ENCODE results near the gene FUT8.
"Not testable (repeated sequence)": the region's sequence is repeated elsewhere in the genome, so short reads cannot be mapped to it uniquely, and the experiment has no call there.

Gene FUT8

GRCh38 chr14:65704850-65705249 is 292.3 kb downstream of the FUT8 start:
- no peaks in the 10 kb centered on the region for H3K27me3 ChIP-seq (ENCODE audit: control insufficient read depth, insufficient read depth, low read length)
- no peak overlapping the region for H2AFZ ChIP-seq

GRCh38 chr14:65709576-65709975 is 297.0 kb downstream of the FUT8 start:
- Histone ChIP-seq H3K4me2 (ENCODE audit: low read length) (no peak overlapping the region), H3K36me3 (ENCODE audit: control insufficient read depth, insufficient read depth, low read length) (no peaks in the 10 kb centered on the region), H3K4me3 (ENCODE audit: low read depth, low read length) (no peak overlapping the region), H3K4me1 (no peaks in the 10 kb centered on the region), H3K27me3 (ENCODE audit: control insufficient read depth, insufficient read depth, low read length) (no peaks in the 10 kb centered on the region), H3K79me2 (no peaks in the 10 kb centered on the region), H3K27ac (no peak overlapping the region), H2AFZ (no peak overlapping the region), H3K9me3 (ENCODE audit: control insufficient read depth, low read length) (no peaks in the 10 kb centered on the region), H3K9ac (no peak overlapping the region)
- TF ChIP-seq CTCF (IDR thresholded peaks at IDR 0.05): no peak

More at GRCh38 chr14:65704850-65705249, 292.3 kb downstream of the FUT8 start:
- Histone ChIP-seq H3K9me3 (ENCODE audit: control insufficient read depth, low read length) (no peaks in the 10 kb centered on the region), H3K4me3 (ENCODE audit: low read depth, low read length) (no peak overlapping the region), H3K4me2 (ENCODE audit: low read length) (no peak overlapping the region), H3K9ac (no peak overlapping the region), H3K27ac (no peak overlapping the region), H3K79me2 (no peaks in the 10 kb centered on the region), H3K36me3 (ENCODE audit: control insufficient read depth, insufficient read depth, low read length) (no peaks in the 10 kb centered on the region), H3K4me1 (no peaks in the 10 kb centered on the region)
- TF ChIP-seq CTCF (IDR thresholded peaks at IDR 0.05): no peak

- not testable (repeated sequence) for H3K9me3 ChIP-seq (ENCODE audit: control insufficient read depth, low read length); H3K4me3 ChIP-seq (ENCODE audit: low read depth, low read length); H3K9ac ChIP-seq; H3K4me1 ChIP-seq; H3K27ac ChIP-seq; H3K79me2 ChIP-seq; H3K36me3 ChIP-seq (ENCODE audit: control insufficient read depth, insufficient read depth, low read length); H3K4me2 ChIP-seq (ENCODE audit: low read length); H3K27me3 ChIP-seq (ENCODE audit: control insufficient read depth, insufficient read depth, low read length); H2AFZ ChIP-seq
These were observed 304.3 kb downstream of the FUT8 start for GRCh38 chr14:65716813-65717212.

- not testable (repeated sequence) for H3K4me2 ChIP-seq (ENCODE audit: low read length); H3K9me3 ChIP-seq (ENCODE audit: control insufficient read depth, low read length); H3K36me3 ChIP-seq (ENCODE audit: control insufficient read depth, insufficient read depth, low read length); H3K79me2 ChIP-seq; H3K27me3 ChIP-seq (ENCODE audit: control insufficient read depth, insufficient read depth, low read length); H3K27ac ChIP-seq; H3K9ac ChIP-seq; H2AFZ ChIP-seq; H3K4me3 ChIP-seq (ENCODE audit: low read depth, low read length); H3K4me1 ChIP-seq
These were observed 304.9 kb downstream of the FUT8 start for GRCh38 chr14:65717384-65717915.

GRCh38 chr14:65718629-65719028 is 306.1 kb downstream of the FUT8 start:
- Histone ChIP-seq H3K27ac (no peak overlapping the region), H3K4me3 (ENCODE audit: low read depth, low read length) (no peak overlapping the region), H3K9ac (no peak overlapping the region), H3K36me3 (ENCODE audit: control insufficient read depth, insufficient read depth, low read length) (no peaks in the 10 kb centered on the region), H3K4me2 (ENCODE audit: low read length) (no peak overlapping the region), H3K79me2 (no peaks in the 10 kb centered on the region), H3K4me1 (no peaks in the 10 kb centered on the region), H2AFZ (no peak overlapping the region), H3K27me3 (ENCODE audit: control insufficient read depth, insufficient read depth, low read length) (no peaks in the 10 kb centered on the region), H3K9me3 (ENCODE audit: control insufficient read depth, low read length) (no peaks in the 10 kb centered on the region)
- no peak for TF ChIP-seq CTCF (IDR thresholded peaks at IDR 0.05)

GRCh38 chr14:65720171-65720570 is 307.6 kb downstream of the FUT8 start:
- Histone ChIP-seq H3K9me3 (ENCODE audit: control insufficient read depth, low read length) (no peaks in the 10 kb centered on the region), H3K4me2 (ENCODE audit: low read length) (no peak overlapping the region), H3K79me2 (no peaks in the 10 kb centered on the region), H3K27ac (no peak overlapping the region), H3K27me3 (ENCODE audit: control insufficient read depth, insufficient read depth, low read length) (no peaks in the 10 kb centered on the region), H3K9ac (no peak overlapping the region), H3K4me1 (no peaks in the 10 kb centered on the region), H3K4me3 (ENCODE audit: low read depth, low read length) (no peak overlapping the region), H3K36me3 (ENCODE audit: control insufficient read depth, insufficient read depth, low read length) (no peaks in the 10 kb centered on the region), H2AFZ (no peak overlapping the region)
- TF ChIP-seq CTCF (IDR thresholded peaks at IDR 0.05): no peak
